ENCODE data around the gene SLC6A1. TPM values are rescaled to one million over a fixed set of nuclear protein-coding genes. Genes with fewer than 3 reads are reported as not detected.

SLC6A1 gene
- total RNA-seq, 1 donor from 2014 or later: not detected

DNA sequence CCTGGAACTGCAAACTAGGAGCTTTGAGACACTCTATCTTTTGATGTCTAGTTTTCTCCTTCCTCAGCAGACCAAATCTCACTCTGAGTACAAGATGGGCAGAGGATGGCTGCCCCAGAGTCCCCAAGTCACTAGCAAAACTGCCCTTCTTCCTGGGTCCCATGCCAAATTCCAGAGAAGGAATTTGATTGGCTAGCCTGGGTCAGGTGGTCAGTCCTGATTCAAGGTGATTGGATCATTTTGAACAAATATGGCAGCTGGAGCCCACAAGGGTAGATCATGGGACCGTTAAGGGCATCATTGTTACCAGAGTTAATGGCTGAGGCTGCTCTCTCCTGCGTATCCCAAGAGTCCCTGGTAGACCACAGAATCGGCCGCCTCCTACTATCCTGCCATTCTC, 21.7 kb downstream of the SLC6A1 start:
- no peaks in the 10 kb centered on the region for H3K36me3 Mint-ChIP-seq

DNA sequence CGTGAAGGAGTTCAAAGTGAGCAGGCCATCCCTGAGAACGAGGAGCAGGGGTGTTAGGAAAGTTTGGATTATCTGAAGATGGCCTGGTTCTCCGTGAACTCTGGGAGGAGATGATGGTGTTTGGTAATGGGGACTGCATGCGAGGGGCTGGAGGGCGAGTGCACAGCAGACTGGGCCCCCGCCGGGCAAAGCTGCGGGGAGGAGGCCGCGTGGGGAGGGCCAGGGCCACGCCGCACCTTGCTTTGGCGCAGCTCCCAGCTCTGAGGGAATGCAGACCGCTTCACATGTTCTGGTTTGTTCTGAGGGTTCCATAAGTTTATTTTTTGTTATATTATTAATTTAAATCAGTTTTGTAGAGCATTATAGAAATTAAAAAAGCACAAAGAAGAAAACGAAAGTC, 22.2 kb downstream of the SLC6A1 start:
- no peak for DNase-seq (ENCODE audit: low spot score in 2 of 2, unreplicated experiment in 2 of 2)
- Mint-ChIP-seq H3K4me3 (no peak overlapping the region), H3K27me3 (ENCODE audit: low read depth) (peaks cover 59% of the 10 kb centered on the region), H3K36me3 (no peaks in the 10 kb centered on the region), H3K9me3 (no peaks in the 10 kb centered on the region), H3K4me1 (no peaks in the 10 kb centered on the region), H3K27ac (no peak overlapping the region)
- TF ChIP-seq, protein P1, sequence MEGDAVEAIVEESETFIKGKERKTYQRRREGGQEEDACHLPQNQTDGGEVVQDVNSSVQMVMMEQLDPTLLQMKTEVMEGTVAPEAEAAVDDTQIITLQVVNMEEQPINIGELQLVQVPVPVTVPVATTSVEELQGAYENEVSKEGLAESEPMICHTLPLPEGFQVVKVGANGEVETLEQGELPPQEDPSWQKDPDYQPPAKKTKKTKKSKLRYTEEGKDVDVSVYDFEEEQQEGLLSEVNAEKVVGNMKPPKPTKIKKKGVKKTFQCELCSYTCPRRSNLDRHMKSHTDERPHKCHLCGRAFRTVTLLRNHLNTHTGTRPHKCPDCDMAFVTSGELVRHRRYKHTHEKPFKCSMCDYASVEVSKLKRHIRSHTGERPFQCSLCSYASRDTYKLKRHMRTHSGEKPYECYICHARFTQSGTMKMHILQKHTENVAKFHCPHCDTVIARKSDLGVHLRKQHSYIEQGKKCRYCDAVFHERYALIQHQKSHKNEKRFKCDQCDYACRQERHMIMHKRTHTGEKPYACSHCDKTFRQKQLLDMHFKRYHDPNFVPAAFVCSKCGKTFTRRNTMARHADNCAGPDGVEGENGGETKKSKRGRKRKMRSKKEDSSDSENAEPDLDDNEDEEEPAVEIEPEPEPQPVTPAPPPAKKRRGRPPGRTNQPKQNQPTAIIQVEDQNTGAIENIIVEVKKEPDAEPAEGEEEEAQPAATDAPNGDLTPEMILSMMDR (IDR thresholded peaks at IDR 0.05; ENCODE audit: unreplicated experiment): no peak

More for the DNA sequence above, 21.7 kb downstream of the SLC6A1 start:
- H3K9me3 Mint-ChIP-seq: no peaks in the 10 kb centered on the region
- DNase-seq (ENCODE audit: low spot score in 2 of 2, unreplicated experiment in 2 of 2): no peak
- no peak overlapping the region for H3K4me3 Mint-ChIP-seq
- no peak overlapping the region for H3K27ac Mint-ChIP-seq
- TF ChIP-seq, protein P1 (IDR thresholded peaks at IDR 0.05; ENCODE audit: unreplicated experiment): no peak
- no peaks in the 10 kb centered on the region for H3K4me1 Mint-ChIP-seq
- peaks cover 55% of the 10 kb centered on the region for H3K27me3 Mint-ChIP-seq (ENCODE audit: low read depth)

DNA sequence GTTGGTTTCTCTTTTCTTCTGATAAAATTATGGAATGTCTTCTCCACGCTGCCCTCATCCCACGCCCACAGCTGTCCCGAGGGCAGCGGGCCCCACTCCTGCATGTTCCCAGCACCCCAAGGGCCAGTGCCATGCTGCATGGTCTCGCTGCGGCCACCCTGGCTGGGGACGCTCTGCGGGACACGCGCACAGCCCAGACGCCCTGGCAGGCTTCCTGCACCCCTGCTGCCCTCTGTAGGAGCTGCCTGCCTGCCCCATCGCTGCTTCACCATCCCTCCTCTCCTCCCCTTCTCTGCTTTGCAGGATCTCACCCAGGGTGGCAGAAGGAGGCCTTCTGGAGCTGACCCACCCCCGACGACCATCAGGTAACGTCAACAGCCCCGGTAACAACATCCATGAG, 22.8 kb downstream of the SLC6A1 start:
- H3K9me3 Mint-ChIP-seq: no peaks in the 10 kb centered on the region
- no peak overlapping the region for H3K4me3 Mint-ChIP-seq
- peaks cover 57% of the 10 kb centered on the region for H3K27me3 Mint-ChIP-seq (ENCODE audit: low read depth)
- H3K36me3 Mint-ChIP-seq: no peaks in the 10 kb centered on the region
- TF ChIP-seq, protein P1 (IDR thresholded peaks at IDR 0.05; ENCODE audit: unreplicated experiment): no peak
- H3K27ac Mint-ChIP-seq: no peak overlapping the region
- no peaks in the 10 kb centered on the region for H3K4me1 Mint-ChIP-seq
- DNase-seq (ENCODE audit: low spot score in 2 of 2, unreplicated experiment in 2 of 2): no peak

DNA sequence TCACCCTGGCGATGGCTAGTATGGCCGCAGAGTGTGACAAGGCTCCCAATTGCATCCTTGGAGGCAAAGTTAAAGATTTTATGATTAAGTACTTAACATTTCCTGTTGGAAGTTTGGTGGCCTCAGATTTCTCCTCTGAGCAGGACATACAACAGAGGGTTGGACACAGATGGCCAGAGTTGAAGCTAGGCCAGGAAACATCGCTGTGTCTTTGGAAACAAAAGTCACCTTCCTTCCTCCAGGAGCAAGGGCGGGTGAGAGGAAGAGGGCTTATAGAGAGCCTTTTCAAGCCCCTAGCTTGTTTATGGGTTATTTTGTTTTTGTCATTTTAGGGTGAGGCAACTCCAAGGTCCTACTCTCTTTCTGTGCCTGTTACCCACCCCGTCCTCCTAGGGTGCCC, 24.2 kb downstream of the SLC6A1 start:
- peaks cover 68% of the 10 kb centered on the region for H3K27me3 Mint-ChIP-seq (ENCODE audit: low read depth)
- no peak overlapping the region for H3K4me3 Mint-ChIP-seq
- H3K4me1 Mint-ChIP-seq: no peaks in the 10 kb centered on the region
- TF ChIP-seq, protein P1 (IDR thresholded peaks at IDR 0.05; ENCODE audit: unreplicated experiment): no peak
- no peak overlapping the region for H3K27ac Mint-ChIP-seq
- no peaks in the 10 kb centered on the region for H3K36me3 Mint-ChIP-seq
- no peak for DNase-seq (ENCODE audit: low spot score in 2 of 2, unreplicated experiment in 2 of 2)
- no peaks in the 10 kb centered on the region for H3K9me3 Mint-ChIP-seq

DNA sequence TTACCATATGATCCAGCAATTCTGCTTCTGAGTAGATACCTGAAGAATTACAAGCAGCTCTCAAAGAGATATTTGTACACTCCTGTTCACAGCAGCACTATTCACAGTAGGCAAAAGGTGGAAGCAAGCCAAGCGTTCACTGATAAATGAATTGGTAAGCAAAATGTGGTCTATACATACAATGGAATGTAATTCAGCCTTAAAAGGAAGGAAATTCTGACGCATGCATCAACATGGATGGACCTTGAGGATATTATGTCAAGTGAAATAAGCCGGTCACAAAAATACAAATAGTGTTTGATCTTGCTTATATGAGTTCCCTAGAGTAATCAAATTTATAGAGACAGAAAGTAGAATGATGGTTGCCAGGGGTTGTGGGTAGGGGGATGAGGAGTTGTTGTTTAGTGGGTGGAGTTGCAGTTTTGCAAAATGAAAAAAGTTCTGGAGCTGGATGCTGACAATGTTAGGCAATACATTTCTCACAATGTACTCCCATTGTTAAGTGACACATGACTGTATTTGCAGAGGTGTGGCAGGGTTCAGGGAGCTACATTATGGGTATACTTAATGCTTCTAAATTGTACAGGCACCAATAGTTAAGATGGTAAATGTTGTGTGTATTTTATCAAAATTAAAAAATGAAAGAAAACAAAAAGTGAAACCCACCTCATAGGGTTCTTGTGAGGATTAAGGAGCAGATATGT, 26.7 kb downstream of the SLC6A1 start:
- H3K27ac Mint-ChIP-seq: no peak overlapping the region
- H3K9me3 Mint-ChIP-seq: no peaks in the 10 kb centered on the region
- no peaks in the 10 kb centered on the region for H3K4me1 Mint-ChIP-seq
- H3K27me3 Mint-ChIP-seq (ENCODE audit: low read depth): peaks cover 69% of the 10 kb centered on the region
- no peaks in the 10 kb centered on the region for H3K36me3 Mint-ChIP-seq
- DNase-seq (ENCODE audit: low spot score in 2 of 2, unreplicated experiment in 2 of 2): no peak
- H3K4me3 Mint-ChIP-seq: no peak overlapping the region
- TF ChIP-seq, protein P1 (IDR thresholded peaks at IDR 0.05; ENCODE audit: unreplicated experiment): no peak
